Naive thymus-derived CD8-positive, alpha-beta T cell (primary cell): ENCODE results near the gene GRID1. TPM values are rescaled to one million over a fixed set of nuclear protein-coding genes. Genes with fewer than 3 reads are reported as not detected.

Experiments
- ATAC-seq, 2 donors: fragments of 150-1000 bp; cut with Tn5 transposase in 1 of 2; sonication (Bioruptor Pico), chemical (Tn5 transposase) in 1 of 2; 1 replicate in 1 of 2; 2 replicates in 1 of 2; pipeline ENCODE4 v1.10.0; 2021; ENCODE audit warnings: mild to moderate bottlenecking in 2 of 2, moderate library complexity in 2 of 2
- POLR2A ChIA-PET: fragments of 350-600 bp; sonication (Branson Sonifier 250); formaldehyde crosslinking; loops from one replicate; lab custom pipeline; 2021; ENCODE audit warnings: antibody characterized with exemption; lab: Charles Lee
- DNase-seq, 10 donors: peaks; one replicate each; pipeline versions ENCODE4 v3.0.0 to v3.0.0-alpha.2; 2020 to 2022
- H3K27ac Mint-ChIP-seq, 10 donors: one replicate each; pipeline ENCODE4 v1.8.0; 2020 to 2022; ENCODE audit warnings: mild to moderate bottlenecking in 10 of 10, mixed read lengths in 10 of 10, moderate library complexity in 4 of 10, inconsistent platforms in 1 of 10
- H3K27me3 Mint-ChIP-seq, 5 donors: one replicate each; pipeline ENCODE4 v1.8.0; 2021 to 2022; ENCODE audit warnings: mixed read lengths in 5 of 5
- H3K36me3 Mint-ChIP-seq, 3 donors: one replicate each; pipeline ENCODE4 v1.8.0; 2020 to 2022; ENCODE audit warnings: mixed read lengths in 3 of 3, mild to moderate bottlenecking in 2 of 3, inconsistent platforms in 1 of 3
- H3K4me1 Mint-ChIP-seq, 4 donors: one replicate each; pipeline ENCODE4 v1.8.0; 2021 to 2022; ENCODE audit warnings: mixed read lengths in 4 of 4
- H3K4me3 Mint-ChIP-seq, 10 donors: one replicate each; pipeline ENCODE4 v1.8.0; 2020 to 2022; ENCODE audit warnings: mild to moderate bottlenecking in 10 of 10, mixed read lengths in 10 of 10, moderate library complexity in 6 of 10, inconsistent platforms in 1 of 10
- H3K9me3 Mint-ChIP-seq, 9 donors: one replicate each; pipeline ENCODE4 v1.8.0; 2020 to 2022; ENCODE audit warnings: mixed read lengths in 9 of 9, mild to moderate bottlenecking in 3 of 9, inconsistent platforms in 1 of 9, moderate library complexity in 1 of 9
- polyA plus RNA-seq, 3 donors: library from polyadenylated mRNA; unstranded; fragments of 300-500 nt; fragmentation: Illumina TruSeq; gene quantifications; one replicate each; pipeline ENCODE4 v1.2.3, GENCODE V29; 2021
- total RNA-seq, 8 experiments: library from RNA in 2 of 8; stranded (reverse) in 2 of 8; gene quantifications; one replicate each; pipeline ENCODE4 v1.2.3 and lab custom pipeline; 2021 to 2026

GRID1 gene
- total and polyA plus RNA-seq, 5 experiments from 2014 or later, result not detected

- Mint-ChIP-seq H3K4me3 (no peak overlapping the region), H3K27me3 (peaks cover 0 to 10% (median 3%) of the 10 kb centered on the region in 5 donors), H3K9me3 (no peaks in the 10 kb centered on the region), H3K36me3 (no peaks in the 10 kb centered on the region), H3K27ac (peak overlapping the region in 1 of 10 donors; percentile 68), H3K4me1 (no peaks in the 10 kb centered on the region)
- DNase-seq, result peak in 1 of 10 donors; percentile 43
- no peak for ATAC-seq
- POLR2A ChIA-PET, result no interaction called here
Observed at GRCh38 chr10:86155054-86155921, 211.3 kb downstream of the GRID1 start.

GRCh38 chr10:86153751-86154150, 212.8 kb downstream of the GRID1 start:
- no peak overlapping the region for H3K27ac Mint-ChIP-seq
- H3K4me1 Mint-ChIP-seq, result no peaks in the 10 kb centered on the region
- POLR2A ChIA-PET, result no interaction called here
- H3K4me3 Mint-ChIP-seq, result no peak overlapping the region
- peaks cover 0 to 10% (median 3%) of the 10 kb centered on the region in 5 donors for H3K27me3 Mint-ChIP-seq
- ATAC-seq (no peak), DNase-seq (peak in 1 of 10 donors; percentile 0)
- no peaks in the 10 kb centered on the region for H3K36me3 Mint-ChIP-seq
- H3K9me3 Mint-ChIP-seq, result no peaks in the 10 kb centered on the region

- Mint-ChIP-seq H3K4me3 (no peak overlapping the region), H3K27me3 (peaks cover 0 to 10% (median 3%) of the 10 kb centered on the region in 5 donors), H3K27ac (no peak overlapping the region), H3K36me3 (no peaks in the 10 kb centered on the region), H3K4me1 (no peaks in the 10 kb centered on the region), H3K9me3 (no peaks in the 10 kb centered on the region)
- POLR2A ChIA-PET, result no interaction called here
- DNase-seq (peak in 1 of 10 donors; percentile 16), ATAC-seq (no peak)
Observed at GRCh38 chr10:86152911-86153310, 213.7 kb downstream of the GRID1 start.

GRCh38 chr10:86152354-86152753, 214.2 kb downstream of the GRID1 start:
- Mint-ChIP-seq H3K27me3 (peaks cover 0 to 10% (median 3%) of the 10 kb centered on the region in 5 donors), H3K4me1 (no peaks in the 10 kb centered on the region), H3K27ac (no peak overlapping the region), H3K36me3 (no peaks in the 10 kb centered on the region), H3K4me3 (no peak overlapping the region), H3K9me3 (no peaks in the 10 kb centered on the region)
- DNase-seq, result peak in 1 of 10 donors; percentile 42
- POLR2A ChIA-PET, result no interaction called here
- ATAC-seq, result no peak

GRCh38 chr10:86151613-86152012, 215.0 kb downstream of the GRID1 start:
- DNase-seq (peak in 1 of 10 donors; percentile 30), ATAC-seq (no peak)
- Mint-ChIP-seq H3K36me3 (no peaks in the 10 kb centered on the region), H3K27ac (no peak overlapping the region), H3K27me3 (peaks cover 0 to 6% (median 0%) of the 10 kb centered on the region in 5 donors), H3K4me3 (no peak overlapping the region), H3K4me1 (no peaks in the 10 kb centered on the region), H3K9me3 (no peaks in the 10 kb centered on the region)
- POLR2A ChIA-PET, result no interaction called here

GRCh38 chr10:86149257-86149656, 217.3 kb downstream of the GRID1 start:
- POLR2A ChIA-PET, result no interaction called here
- Mint-ChIP-seq H3K9me3 (peaks cover 0 to 2% (median 0%) of the 10 kb centered on the region in 9 donors), H3K27me3 (peaks cover 0 to 4% (median 0%) of the 10 kb centered on the region in 5 donors), H3K27ac (no peak overlapping the region), H3K36me3 (no peaks in the 10 kb centered on the region), H3K4me1 (no peaks in the 10 kb centered on the region), H3K4me3 (no peak overlapping the region)
- ATAC-seq, result no peak
- no peak for DNase-seq

GRCh38 chr10:86148117-86148516, 218.5 kb downstream of the GRID1 start:
- H3K4me1 Mint-ChIP-seq, result no peaks in the 10 kb centered on the region
- H3K9me3 Mint-ChIP-seq, result peaks cover 0 to 2% (median 0%) of the 10 kb centered on the region in 9 donors
- POLR2A ChIA-PET, result no interaction called here
- no peak overlapping the region for H3K27ac Mint-ChIP-seq
- ATAC-seq (no peak), DNase-seq (peak in 1 of 10 donors; percentile 8)
- peaks cover 0 to 4% (median 0%) of the 10 kb centered on the region in 5 donors for H3K27me3 Mint-ChIP-seq
- H3K4me3 Mint-ChIP-seq, result no peak overlapping the region
- H3K36me3 Mint-ChIP-seq, result no peaks in the 10 kb centered on the region

- DNase-seq (no peak), ATAC-seq (no peak)
- Mint-ChIP-seq H3K9me3 (peaks cover 0 to 2% (median 0%) of the 10 kb centered on the region in 9 donors), H3K4me1 (no peaks in the 10 kb centered on the region), H3K36me3 (no peaks in the 10 kb centered on the region), H3K27me3 (peaks cover 0 to 3% (median 0%) of the 10 kb centered on the region in 5 donors), H3K27ac (no peak overlapping the region), H3K4me3 (no peak overlapping the region)
- POLR2A ChIA-PET, result no interaction called here
Observed at GRCh38 chr10:86144301-86144700, 222.3 kb downstream of the GRID1 start.

GRCh38 chr10:86141896-86142295, 224.7 kb downstream of the GRID1 start:
- ATAC-seq (no peak), DNase-seq (no peak)
- Mint-ChIP-seq H3K27me3 (peaks cover 0 to 3% (median 0%) of the 10 kb centered on the region in 5 donors), H3K4me3 (no peak overlapping the region), H3K4me1 (no peaks in the 10 kb centered on the region), H3K27ac (no peak overlapping the region), H3K36me3 (no peaks in the 10 kb centered on the region), H3K9me3 (peaks cover 0 to 2% (median 0%) of the 10 kb centered on the region in 9 donors)
- POLR2A ChIA-PET, result no interaction called here

GRCh38 chr10:86139066-86139657, 227.4 kb downstream of the GRID1 start:
- H3K4me3 Mint-ChIP-seq, result no peak overlapping the region
- POLR2A ChIA-PET, result no interaction called here
- ATAC-seq (no peak), DNase-seq (no peak)
- H3K9me3 Mint-ChIP-seq, result no peaks in the 10 kb centered on the region
- no peaks in the 10 kb centered on the region for H3K27me3 Mint-ChIP-seq
- H3K36me3 Mint-ChIP-seq, result no peaks in the 10 kb centered on the region
- H3K4me1 Mint-ChIP-seq, result no peaks in the 10 kb centered on the region
- peak overlapping the region in 1 of 10 donors; percentile 25 for H3K27ac Mint-ChIP-seq

GRCh38 chr10:86138551-86139065, 228.0 kb downstream of the GRID1 start:
- Mint-ChIP-seq H3K27me3 (no peaks in the 10 kb centered on the region), H3K4me1 (no peaks in the 10 kb centered on the region)

GRCh38 chr10:86137561-86137960, 229.0 kb downstream of the GRID1 start:
- DNase-seq (no peak), ATAC-seq (no peak)
- Mint-ChIP-seq H3K9me3 (no peaks in the 10 kb centered on the region), H3K27me3 (no peaks in the 10 kb centered on the region), H3K4me1 (no peaks in the 10 kb centered on the region), H3K4me3 (no peak overlapping the region), H3K27ac (no peak overlapping the region), H3K36me3 (no peaks in the 10 kb centered on the region)
- POLR2A ChIA-PET, result no interaction called here

More at GRCh38 chr10:86138551-86139065, 228.0 kb downstream of the GRID1 start:
- H3K36me3 Mint-ChIP-seq, result no peaks in the 10 kb centered on the region
- ATAC-seq (no peak), DNase-seq (no peak)
- H3K9me3 Mint-ChIP-seq, result no peaks in the 10 kb centered on the region
- no peak overlapping the region for H3K4me3 Mint-ChIP-seq
- POLR2A ChIA-PET, result no interaction called here
- H3K27ac Mint-ChIP-seq, result no peak overlapping the region

- DNase-seq, result no peak
- H3K27ac Mint-ChIP-seq, result no peak overlapping the region
- H3K4me3 Mint-ChIP-seq, result no peak overlapping the region
- no peaks in the 10 kb centered on the region for H3K27me3 Mint-ChIP-seq
- no peaks in the 10 kb centered on the region for H3K36me3 Mint-ChIP-seq
- H3K4me1 Mint-ChIP-seq, result no peaks in the 10 kb centered on the region
- no peaks in the 10 kb centered on the region for H3K9me3 Mint-ChIP-seq
- POLR2A ChIA-PET, result no interaction called here
- ATAC-seq, result no peak
Observed at GRCh38 chr10:86136934-86137333, 229.7 kb downstream of the GRID1 start.
